ENCODE data around the gene LRP1B.

DNA sequence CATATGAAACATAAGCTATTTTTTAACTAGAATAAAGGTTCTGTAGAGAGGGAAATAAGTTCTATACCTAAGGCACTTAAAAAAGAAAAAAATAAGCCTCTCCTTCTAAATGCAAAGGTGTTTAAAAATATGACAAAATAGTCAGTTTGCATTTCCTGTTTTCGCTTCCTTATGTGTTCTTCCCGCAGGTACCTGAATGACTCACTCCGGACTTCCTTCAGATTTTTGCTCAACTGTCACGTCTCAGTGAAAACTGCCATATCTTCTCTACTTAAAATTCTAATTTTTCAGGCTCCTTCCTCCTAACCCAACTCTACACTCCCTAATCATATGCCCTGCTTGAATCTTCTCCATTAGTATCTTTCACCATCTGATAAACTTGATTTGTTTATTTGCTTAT is 1333.1 kb downstream of the LRP1B start:
- TF ChIP-seq, protein P1, sequence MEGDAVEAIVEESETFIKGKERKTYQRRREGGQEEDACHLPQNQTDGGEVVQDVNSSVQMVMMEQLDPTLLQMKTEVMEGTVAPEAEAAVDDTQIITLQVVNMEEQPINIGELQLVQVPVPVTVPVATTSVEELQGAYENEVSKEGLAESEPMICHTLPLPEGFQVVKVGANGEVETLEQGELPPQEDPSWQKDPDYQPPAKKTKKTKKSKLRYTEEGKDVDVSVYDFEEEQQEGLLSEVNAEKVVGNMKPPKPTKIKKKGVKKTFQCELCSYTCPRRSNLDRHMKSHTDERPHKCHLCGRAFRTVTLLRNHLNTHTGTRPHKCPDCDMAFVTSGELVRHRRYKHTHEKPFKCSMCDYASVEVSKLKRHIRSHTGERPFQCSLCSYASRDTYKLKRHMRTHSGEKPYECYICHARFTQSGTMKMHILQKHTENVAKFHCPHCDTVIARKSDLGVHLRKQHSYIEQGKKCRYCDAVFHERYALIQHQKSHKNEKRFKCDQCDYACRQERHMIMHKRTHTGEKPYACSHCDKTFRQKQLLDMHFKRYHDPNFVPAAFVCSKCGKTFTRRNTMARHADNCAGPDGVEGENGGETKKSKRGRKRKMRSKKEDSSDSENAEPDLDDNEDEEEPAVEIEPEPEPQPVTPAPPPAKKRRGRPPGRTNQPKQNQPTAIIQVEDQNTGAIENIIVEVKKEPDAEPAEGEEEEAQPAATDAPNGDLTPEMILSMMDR (IDR thresholded peaks at IDR 0.05) = no peak
- no peak for TF ChIP-seq EZH2 (IDR thresholded peaks at IDR 0.05; ENCODE audit: borderline replicate concordance, insufficient read depth, low read depth, low read length, poor library complexity, severe bottlenecking)
